SK-N-SH (cell line): ENCODE data around the gene TTC21B. TPM values are rescaled to one million over a fixed set of nuclear protein-coding genes. Genes with fewer than 3 reads are reported as not detected.

ENCODE experiments used
- polyA plus RNA-seq, 3 experiments: library from polyadenylated mRNA; depleted of rRNA; stranded (reverse); fragments of >200 nt; gene quantifications; 2 replicates each; pipeline ENCODE4 v1.2.3, GENCODE V29; 2012

The TTC21B gene
- polyA plus RNA-seq, 1 of the 3 experiments (the other 2 are of a cell fraction) = 10.1 TPM

Other genes starting within 250 kb of the TTC21B start
- gene GALNT3, start 159.5 kb downstream of the TTC21B start, polyA plus RNA-seq (2012; rRNA removed) = 0.05 and 0.26 TPM in 2 replicates
- gene SCN1A, start 174.2 kb upstream of the TTC21B start, polyA plus RNA-seq (2012; rRNA removed) = 0.02 TPM in 1 of 2 replicates, not detected in the other